GM19238 (cell line): ENCODE measurements around the gene TEAD1.

Experiments
- DNase-seq: peaks from one replicate; pipeline ENCODE4 v3.0.0; 2011; ENCODE audit warnings: low spot score; ENCODE audit not compliant: insufficient read length

TEAD1 gene

DNA sequence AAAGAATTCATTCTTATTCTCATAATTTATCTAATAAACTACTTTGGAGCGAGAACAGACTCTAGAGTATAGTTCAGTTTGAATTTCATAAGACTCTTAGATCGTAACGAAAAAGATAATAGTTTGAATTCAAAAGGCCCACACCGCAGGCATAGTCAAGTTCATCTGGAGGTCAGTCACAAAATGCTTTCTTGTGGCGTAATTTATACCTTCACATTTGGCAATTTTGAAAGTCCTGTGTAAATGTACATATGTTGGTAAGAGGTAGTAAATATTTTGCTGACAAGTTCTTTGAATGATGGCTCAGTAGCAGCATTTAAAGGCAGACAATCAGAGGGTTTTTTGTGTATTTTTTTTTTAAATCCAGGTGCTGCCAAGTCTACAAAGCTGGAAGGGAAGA is 88.1 kb downstream of the TEAD1 start:
- no peak for DNase-seq

DNA sequence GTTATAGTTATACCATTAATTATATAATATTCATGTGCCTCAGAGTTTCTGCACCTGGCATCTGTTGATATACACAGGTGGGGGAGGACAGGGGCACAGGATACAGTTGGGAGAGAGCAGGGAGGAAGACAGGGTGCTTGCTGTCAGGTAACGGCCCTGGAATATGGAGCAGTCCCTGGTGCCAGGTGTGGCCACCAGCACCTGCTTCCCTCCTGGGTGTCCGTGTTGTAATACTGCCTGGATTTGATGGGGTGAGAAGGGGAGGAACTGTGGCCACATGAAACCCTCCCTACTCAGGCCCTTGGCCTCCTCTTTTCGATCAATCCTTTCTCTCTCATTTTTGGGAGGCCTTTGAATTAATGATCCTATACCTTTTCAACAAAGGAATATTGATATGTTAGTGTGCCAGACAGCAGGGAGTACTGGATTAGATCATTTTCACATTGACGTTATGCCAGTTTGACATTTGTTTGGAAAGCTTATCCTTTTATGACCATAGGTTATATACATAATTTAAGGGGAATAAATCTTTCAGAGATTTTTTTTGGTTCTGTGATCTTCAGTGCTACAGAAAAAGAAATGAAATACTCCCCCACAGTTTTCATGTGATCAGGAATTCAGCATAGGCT is 88.6 kb downstream of the TEAD1 start:
- no peak for DNase-seq

DNA sequence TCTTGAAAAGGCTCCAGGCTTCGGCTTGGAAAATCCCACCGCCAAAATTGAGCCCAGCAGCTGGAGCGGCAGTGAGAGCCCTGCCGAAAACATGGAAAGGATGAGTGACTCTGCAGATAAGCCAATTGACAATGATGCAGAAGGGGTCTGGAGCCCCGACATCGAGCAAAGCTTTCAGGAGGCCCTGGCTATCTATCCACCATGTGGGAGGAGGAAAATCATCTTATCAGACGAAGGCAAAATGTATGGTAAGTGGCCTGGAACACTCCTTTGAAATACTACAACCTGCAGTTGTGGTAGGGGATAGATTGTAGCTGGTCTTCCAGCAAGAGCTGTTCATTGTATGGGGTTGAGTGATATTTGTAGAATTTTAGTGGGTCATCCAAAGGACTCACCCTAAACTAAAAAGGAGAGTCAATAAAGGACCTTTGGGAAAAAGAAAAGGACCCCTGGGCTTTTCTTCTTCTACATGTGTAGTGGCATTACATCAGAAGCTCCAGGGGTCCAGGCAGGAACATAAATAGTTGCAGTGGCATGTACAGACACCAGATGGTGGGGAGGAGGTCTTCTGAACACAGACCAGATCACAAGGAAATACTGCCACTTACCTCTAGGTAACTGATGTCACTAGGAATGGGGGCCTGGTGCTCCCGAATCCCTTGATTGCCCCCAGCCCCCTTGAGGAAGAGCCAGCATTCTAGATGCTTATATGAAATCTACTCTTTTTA is 90.1 kb downstream of the TEAD1 start:
- no peak for DNase-seq

DNA sequence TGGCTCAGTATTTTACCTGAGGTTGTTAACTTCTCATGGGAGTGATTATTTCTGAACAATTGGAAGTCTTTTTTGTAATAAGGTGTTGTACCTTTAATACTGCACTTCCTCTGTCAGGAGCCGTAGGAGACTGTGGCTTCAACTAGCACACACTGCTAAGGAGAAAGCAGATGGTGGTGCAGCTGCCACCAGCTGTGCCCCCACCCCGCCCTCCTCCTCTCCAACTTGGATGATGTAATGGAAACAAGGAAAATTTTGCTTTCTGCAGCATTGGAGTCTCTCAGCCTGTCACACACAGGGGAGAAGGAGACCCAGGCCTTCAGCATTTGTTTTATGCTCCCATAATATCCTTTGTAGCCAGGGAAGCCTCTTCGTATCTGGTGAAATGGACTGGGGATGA is 91.2 kb downstream of the TEAD1 start:
- no peak for DNase-seq

DNA sequence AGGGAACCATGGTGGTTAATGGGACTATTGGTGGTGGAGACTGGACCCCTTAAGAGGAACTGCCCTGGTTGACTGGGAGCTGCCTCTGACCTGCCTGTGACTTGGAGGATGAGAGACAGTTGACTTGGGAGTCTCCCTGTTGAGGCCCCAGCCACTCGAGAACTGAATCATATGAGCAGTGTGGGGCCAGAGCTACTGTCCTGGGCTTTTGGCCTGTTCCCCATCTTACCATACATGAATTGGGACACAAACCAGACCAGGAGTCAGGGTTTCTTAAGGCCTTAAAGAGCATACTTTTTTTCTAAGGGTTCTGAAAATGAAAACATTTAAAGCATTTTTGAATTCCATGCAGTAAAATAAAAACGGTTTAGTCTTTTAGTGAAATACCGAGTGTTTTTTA is 92.8 kb downstream of the TEAD1 start:
- no peak for DNase-seq

DNA sequence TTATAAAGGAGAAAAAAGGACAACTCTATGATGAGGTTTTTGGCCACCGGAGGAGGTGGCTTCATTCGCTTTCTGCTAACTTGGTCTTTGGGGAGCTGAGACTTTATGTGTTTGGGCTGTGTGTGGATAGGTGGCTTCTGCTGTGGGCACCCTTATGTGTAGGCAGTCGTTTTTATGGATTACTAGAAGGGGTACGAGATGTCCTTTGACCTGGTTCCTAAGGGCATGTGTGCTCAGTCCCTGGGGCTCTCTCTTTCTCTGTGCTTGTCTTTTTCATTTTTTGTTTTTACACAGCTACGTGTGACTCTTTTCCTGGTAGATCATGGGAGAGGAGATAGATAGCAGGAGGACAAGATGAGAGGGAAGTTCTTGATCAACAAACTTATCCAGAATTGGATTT is 93.4 kb downstream of the TEAD1 start:
- no peak for DNase-seq

DNA sequence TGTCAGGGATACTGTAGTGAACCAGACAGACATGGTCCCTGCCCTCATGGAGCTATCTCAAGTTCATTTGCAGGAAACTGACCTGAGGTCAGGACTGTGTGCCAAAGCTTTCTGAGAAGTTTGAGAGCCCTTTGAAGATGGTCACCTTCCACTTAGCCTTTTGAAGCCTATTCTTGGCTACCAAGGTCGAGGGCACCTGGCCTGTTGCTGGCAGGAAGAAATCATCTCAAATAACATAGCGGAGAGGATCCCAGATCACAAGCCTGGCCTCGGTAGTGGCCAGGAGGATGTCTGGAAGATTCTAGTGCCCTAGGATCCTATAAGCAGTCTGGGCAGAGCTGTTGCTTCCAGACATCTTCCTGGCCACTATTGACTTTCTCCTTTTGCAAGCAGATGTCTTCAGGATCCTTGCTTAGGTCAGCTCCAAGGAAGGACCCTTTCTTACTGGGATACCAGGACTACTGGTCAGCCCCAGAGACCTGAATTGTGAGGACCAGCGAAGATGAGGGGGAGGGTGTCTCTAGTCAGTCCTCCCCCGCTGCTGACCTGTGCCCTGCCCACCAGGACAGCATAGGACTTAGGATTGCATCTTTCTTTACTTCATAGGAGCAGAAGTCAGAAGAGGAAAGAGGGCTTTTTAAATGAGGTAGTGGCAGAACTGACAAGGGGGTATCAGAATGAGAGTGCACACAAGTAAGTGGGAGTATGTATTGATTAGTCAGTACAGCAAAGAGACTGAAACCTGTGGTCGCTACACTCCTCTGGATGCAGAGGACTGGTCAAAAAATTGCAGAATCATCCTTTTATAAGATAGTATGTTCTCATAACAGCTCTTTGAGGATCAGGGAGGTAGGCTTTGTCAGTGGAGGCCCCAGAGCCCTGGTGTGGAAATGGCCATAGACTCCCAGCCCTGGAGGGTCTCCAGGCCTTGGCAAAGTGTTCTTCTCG is 94.8 kb downstream of the TEAD1 start:
- DNase-seq, result no peak

DNA sequence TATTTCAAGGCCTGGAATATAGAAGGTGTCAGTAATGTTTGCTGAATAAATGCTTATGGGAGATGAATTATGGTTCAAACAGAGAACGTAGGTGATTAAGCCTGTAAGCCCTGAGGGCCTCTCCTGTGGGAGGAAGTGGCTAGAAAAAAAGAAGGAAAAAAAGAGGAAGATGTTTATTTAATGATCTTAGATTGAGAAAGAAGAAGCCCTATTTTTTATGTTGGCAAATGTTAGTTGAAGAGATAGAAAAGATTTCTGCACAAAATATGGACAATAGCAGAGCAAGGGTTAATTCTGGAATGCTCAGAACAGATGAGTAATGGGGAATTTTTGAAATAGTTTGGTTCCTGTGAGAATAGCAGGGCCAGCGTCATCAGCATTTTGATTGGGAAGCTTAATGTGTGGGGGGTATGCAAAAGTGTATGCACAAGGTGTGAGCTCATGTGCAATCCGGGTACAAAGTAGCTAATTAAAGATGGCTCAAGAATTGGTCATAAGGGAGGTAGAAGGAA is 95.7 kb downstream of the TEAD1 start:
- no peak for DNase-seq

DNA sequence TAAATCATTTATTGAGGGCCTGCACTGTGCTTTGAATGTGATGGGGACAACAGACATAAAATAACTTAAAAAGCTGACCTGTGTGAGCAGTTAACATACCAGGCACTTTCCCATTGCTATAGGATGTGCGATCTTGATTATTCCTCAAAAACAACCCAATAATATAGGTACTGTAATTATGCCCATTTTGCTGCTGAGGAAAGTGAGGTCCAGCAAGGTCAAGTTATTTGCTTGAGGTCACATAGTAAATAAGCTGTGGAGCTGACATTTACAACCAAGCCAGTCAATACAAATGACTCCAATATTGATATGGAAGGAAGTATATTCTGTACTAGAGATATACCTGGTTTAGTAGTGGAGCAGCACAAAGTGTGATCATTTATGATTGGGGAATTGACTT is 96.2 kb downstream of the TEAD1 start:
- no peak for DNase-seq

DNA sequence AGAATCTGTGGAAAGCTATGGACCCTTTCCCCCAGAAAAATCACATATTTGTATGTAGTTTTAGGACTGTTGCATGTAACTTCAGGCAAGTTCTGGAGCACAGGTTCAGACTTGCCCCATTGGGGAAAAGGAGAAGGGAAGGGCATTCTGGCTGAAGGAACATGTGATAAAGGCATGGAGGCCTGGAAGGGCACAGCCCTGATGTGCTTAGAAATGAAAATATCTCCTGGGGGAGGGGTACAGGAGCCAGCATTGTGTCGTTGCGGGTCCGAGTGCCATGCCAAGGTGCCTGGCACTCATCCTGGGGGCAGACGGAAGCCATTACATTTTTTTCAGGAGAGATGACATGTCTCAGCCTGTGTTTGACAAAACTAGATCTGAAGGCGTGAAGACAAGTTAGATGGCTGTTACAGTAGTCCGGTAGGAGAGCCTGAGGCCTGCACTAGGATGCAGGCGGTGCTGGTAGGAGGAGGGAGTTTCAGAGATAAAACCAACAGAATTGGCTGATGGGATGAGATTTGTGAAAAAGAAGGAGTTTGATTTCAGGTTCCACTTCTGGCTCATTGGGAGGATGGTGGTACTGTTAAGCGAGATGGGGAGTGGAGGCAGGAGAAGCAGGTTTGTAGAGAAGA is 96.9 kb downstream of the TEAD1 start:
- DNase-seq, result no peak

DNA sequence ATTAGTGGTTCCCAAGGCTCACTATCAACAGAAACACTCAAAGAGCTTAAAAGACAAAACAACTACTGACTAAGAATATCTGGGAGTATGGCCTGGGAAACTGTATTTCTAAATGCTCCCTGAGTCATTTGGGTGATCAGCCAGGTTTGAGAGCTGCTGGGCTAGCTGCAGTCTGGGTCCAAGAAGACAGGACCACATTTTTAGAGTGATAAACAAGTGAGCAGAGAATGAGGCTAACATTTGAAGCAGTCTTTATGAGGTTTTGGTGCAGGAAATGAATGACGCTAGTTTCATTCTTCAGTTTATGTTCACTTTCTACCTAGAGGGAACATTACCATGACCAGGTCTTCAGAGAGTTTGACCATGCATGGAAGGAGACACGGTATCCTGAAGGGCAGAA is 97.7 kb downstream of the TEAD1 start:
- DNase-seq, result no peak

DNA sequence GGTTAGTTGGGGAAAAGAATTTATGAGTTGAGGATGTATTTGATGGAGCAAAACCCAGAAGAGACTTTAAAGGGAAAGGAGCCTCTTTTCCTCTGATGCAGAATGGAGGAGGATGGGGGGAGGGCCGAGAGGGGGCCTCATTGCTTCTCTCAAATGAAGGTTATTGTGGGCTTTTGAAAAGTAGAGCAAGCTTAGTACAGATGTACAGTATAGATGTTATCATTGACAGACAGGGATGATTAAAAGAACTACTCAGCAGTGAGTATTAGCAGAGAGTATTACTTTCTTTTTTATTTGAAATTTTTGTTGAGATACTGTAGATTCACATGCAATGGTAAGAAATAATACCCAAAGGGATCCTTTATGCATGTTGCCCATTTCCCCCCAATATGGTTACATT is 98.1 kb downstream of the TEAD1 start:
- no peak for DNase-seq

DNA sequence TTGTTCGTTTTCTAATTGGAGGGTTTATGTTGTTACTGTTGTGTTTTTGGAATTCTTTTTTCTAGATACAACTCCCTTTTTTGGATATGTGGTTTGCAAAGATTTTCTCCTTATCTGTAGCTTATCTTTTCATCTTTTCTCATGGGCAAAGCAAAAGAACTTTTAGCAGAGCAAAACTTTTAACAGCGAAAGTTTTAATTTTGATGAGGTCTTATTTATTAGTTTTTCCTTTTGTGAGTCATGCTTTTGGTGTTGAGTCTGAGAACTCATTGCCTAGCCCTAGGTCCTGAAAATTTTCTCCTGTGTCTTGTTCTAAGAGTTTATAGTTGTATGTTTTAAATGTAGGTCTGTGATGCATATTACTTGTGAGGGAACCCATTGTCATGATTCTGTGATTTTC is 99.4 kb downstream of the TEAD1 start:
- no peak for DNase-seq

DNA sequence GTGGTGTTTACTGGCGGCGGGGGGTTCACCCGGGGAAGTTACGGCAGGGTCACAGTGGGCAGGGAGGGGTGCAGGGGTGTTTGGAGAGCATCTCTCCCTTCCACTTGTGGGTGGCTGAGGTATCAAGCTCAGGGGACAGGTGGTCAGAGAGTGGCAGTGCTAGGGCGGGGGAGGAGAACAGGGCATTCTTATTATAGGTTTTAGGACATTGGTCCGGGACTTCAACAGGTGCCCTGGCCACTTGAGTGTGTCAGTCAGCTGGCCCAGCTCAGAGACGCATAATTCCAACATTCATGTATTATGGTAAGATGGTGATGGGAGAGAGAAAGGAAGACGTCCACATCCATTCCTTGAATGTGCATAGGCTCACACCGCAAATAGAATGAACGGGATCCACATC is 101.7 kb downstream of the TEAD1 start:
- no peak for DNase-seq

DNA sequence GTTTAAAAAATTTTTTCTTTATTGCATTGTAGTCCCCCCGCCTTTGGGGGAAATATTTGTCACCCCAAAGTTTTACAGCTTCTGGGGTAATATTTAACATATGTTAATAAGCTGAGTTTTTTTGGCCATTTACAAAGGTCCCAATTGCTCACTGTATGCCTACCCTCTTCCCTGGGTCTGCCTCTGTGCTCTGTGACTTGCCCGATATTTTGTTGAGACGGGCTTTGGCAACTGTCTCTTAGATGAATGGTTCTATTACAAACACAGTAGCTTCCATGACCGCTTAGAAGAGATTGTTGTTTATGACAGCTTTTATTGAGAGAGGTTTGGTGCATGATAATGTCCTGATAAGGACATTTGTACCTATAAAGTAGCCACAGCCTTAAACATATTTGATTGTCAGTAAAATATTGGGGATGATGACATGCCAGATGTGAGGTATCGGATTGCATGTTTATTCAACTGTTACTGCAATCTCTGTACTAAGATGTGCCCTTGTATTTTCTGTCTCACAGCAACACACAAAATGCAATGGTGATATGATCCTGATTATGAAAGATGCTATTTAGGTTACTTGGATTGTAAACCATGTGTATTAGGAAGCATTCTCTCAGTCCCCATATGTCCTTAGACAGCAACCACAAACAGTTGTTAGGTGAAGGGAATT is 103.1 kb downstream of the TEAD1 start:
- no peak for DNase-seq

DNA sequence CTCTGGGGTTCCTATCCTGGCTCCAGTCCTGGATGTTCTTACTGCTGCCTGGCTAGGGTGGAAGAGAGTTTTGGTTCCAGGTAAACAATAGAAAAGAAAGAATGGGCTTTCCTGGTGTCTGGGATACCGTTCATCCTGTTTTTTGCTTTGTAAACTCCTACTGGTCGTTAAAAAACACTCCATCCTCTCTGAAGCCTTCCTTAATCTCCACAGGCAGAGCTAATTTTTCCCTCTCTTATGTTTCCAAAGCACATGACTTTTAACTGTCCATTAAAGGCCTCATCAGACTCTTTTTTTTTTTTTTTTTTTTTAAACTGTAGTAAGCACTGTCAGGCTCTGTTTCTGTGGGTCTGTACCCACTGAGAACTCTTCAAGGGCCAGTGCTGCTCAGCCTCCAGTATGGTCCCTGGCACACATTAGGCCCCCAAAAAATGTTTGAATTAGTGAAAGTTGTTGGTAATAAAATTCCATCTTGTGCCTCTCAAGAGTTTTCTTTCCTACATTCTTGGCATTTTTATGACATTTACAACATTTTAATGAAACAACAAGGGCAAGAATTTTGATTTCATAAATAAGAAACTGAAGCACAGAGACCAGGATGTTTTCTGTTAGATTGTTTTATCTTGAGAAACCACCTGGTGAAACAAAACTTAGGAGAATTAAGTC is 104.2 kb downstream of the TEAD1 start:
- DNase-seq, result no peak

DNA sequence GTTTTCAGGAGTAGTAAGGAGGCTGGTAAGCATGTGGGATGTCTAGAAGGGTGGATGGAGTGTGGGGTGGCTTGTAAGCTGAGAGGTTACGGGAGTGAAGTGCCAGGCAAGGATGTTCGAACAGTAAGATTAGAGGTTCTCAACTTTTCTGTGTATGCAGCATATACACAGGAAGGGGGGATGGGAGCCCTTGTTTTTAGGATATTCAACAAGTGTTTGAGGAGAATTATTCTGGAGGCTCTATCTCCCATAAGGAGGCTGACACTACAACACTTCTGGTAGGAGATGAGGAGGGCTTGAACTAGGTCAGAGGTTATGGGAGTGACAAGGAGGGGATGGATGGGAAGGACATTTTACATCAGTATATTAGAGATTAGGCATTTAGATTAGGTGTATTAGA is 109.5 kb downstream of the TEAD1 start:
- DNase-seq, result no peak

DNA sequence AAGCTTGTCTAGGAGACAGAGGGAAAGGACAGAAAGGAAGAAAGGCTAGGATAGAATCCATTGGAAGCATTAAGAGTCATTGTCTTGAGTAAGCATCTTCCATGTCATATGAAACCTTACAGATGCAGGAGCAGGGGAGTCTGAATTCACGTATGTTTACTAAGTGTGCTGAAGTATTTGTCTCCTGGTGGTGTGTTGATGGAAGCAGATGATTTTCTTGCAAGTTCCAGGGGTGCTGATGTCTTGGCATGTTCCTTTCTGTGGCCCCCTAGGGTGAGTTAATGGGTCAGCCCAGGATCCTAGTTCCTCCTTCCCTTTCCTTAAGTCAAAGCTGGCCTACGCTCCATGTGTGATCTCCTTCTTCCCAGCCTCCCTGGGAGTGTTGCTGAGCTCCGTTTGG is 110.2 kb downstream of the TEAD1 start:
- no peak for DNase-seq

DNA sequence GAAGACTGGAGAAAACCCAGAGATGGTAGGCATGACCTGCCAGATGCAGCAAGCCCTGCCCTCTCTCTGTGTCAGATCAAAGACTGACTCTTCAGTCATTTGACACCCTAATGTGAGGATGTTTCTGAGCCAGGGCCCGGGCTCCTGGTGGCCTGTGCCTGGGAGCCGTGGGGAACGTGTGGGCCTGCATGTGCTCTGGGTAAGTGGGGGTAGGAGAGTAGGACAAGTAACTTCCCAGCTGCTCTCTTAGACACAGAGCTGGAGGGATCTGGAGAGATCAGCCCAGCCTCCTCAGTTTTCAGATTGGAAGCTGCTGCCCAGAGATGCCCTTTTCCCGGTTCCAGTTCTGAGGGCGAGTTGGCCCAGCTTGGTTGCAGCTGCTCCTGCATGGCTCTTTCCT is 110.8 kb downstream of the TEAD1 start:
- no peak for DNase-seq

DNA sequence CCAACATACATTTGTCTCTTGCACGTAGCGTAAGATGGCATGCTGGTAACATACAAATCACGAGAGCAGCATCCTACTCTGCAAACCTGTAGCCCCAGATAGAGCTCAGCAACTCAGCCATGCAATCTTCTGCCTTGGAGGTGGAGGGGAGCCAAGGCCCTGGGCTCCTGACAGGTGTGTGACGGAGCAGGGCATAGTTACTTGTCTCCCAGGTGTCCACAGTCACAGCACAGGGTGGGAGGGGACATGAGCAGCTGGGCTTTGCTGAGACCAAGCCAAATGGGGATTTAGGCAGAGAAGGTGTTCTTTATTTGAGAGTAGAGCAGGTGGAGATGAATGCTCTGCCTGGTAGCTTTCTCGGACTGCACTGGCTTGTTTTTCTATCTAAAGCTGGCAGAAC is 111.7 kb downstream of the TEAD1 start:
- no peak for DNase-seq

DNA sequence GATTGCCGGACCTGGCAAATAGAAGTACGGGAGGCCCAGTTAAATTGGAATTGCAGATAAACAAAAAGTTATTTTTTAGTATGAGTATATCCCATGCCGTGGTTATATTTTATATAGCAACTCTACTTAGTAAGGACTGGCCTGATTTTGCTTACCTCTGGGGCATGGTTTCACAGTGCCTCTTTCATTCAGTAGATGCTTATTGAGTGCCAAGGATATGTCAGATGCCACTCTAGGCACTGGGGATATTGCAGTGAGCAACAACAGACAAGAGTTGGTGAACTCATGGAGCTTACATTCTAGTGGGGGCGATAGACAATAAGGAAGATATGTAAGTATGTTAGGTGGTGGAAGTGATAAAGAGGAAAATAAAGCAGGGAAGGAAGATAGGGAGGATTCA is 112.2 kb downstream of the TEAD1 start:
- DNase-seq, result no peak
